C4-2B (cell line): ENCODE data around the gene PIH1D1.

ENCODE experiments used
- CTCF ChIP-seq: fragments of 450-650 bp; conservative IDR thresholded peaks from 2 replicates; pipeline ENCODE4 v1.5.1; 2017; ENCODE audit warnings: mild to moderate bottlenecking
- ZFX ChIP-seq: fragments of 450-650 bp; IDR thresholded peaks from 2 replicates; pipeline ENCODE4 v1.6.1; 2017

DNA sequence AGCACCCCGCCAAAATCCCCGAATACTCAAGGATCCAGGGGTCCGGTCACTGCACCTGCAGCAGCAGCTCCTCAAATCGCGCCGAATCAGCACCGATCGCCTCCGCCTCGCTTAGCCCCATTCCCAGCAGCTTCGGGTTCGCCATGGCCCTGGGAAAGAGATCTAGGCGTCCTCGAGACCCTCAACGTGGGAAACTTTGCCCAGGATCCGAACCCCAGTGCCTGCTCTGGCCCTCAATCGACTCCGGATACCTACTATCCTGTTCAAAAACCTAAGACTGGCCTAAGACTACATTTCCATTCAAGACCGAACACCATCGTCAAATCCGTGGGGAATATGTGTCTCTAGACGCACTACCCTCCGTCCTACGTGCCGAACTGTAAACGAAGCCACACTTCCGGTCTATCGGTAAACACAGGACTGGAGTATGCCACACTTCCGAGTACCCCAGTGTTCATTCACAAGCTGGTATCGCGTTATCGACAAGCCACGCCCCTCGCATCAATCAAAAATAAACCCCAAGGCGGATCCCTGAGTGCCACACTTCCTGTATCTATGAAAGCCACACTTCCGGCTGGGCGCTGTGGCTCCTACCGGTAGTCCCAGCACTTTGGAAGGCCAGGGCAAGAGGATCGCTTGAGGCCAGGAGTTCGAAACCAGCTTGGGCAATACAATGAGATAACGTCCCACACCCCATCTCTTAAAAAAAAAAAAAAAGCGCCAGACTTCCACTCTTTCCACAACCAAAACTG is at the start of gene PIH1D1:
- TF ChIP-seq CTCF (no peak), ZFX (no peak; the same call in 1 of the 2 replicates)
